Urothelium cell line (cell line): ENCODE data around the gene TARM1.

ENCODE experiments used
- DNase-seq: peaks from one replicate; pipeline ENCODE4 v3.0.0; 2011; ENCODE audit warnings: low spot score, mixed read lengths
- FAIRE-seq: peaks from 2 replicates; lab custom pipeline; 2011; peaks lifted over from hg19 to GRCh38; lab: Jason Lieb, UNC

TARM1 gene

DNA sequence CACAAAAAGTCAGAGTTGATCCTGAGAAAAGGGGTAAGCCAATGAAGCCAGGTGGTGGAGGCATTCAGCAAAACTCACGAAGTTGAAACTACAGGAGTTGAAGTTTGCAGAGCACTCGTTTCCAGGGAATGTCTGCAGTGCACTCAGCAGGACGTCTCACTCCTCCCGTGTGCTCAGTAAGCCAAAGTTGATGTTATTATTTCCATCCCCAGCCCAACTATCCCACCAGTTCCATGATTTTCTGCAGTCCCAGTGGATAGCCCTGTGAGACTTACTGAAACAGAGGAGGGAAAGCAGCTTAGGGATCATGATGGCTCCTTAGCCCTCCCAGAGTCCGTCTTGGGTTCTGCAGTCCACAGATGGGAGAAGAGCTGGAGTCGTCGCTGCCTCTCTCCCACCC, at the start of gene TARM1:
Gene TARM1 (minus strand): TSS at position 334 of the 400 bp plus-strand sequence. CDS start 25 bp downstream, at position 309.
- FAIRE-seq: no peak
- no peak for DNase-seq

DNA sequence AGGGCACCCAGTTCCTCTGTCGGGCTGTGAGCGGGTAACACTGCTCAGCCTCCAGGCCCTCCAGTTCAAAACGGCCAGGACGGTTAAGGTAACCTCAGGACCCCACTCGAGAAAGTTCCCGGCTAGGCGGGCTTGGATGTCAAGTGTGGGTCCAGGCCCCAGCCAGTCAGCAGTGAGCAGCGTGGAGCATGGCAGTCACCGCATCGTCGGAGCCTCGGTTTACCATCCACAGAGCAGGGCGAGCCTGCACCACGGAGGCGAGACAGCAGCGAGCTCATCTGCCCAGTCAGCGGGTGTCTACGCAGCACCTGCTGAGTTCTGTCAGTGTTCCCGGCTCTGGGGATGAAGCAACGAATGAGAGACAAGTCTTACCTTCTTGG, 48.4 kb upstream of the TARM1 start:
- DNase-seq (no peak), FAIRE-seq (no peak)

- FAIRE-seq (no peak), DNase-seq (no peak)
Observed at GRCh38 chr19:54128796-54129616, 47.8 kb upstream of the TARM1 start.

DNA sequence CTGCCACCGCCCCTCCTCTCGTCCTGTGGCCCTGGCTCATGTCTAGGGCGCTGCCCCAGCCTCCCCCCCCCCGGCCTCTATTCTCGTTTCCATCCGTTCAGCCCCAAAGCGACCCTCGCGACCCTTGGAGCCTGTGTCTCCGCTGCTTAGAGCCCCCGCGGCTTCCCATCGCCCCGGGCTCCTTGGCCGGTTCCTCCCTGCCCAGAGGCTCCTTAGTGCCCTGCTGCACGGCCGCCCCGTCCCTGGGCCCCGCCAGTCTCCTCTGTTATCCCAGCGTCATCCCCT, 47.2 kb upstream of the TARM1 start:
- FAIRE-seq: no peak
- DNase-seq: no peak

GRCh38 chr19:54127688-54128440, 46.7 kb upstream of the TARM1 start:
- DNase-seq (no peak), FAIRE-seq (no peak)

- no peak for FAIRE-seq
Observed at GRCh38 chr19:54125713-54126112, 44.5 kb upstream of the TARM1 start.

DNA sequence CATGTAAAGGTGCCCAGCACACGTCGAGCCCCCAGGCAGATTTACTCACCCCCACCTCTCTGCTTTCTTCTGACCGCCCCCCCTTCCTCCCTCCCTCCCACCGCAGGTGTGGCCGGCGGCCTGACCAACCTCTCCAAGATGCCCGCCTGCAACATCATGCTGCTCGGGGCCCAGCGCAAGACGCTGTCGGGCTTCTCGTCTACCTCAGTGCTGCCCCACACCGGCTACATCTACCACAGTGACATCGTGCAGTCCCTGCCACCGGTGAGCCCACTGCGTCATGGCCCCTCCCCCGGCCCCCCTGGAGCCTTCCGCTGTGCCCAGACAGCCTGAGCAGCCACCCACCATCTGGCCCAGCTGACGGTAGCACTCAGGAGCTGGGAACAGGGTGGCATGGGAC, 43.2 kb upstream of the TARM1 start:
- DNase-seq (no peak), FAIRE-seq (no peak)

More at GRCh38 chr19:54125713-54126112, 44.5 kb upstream of the TARM1 start:
- no peak for DNase-seq

DNA sequence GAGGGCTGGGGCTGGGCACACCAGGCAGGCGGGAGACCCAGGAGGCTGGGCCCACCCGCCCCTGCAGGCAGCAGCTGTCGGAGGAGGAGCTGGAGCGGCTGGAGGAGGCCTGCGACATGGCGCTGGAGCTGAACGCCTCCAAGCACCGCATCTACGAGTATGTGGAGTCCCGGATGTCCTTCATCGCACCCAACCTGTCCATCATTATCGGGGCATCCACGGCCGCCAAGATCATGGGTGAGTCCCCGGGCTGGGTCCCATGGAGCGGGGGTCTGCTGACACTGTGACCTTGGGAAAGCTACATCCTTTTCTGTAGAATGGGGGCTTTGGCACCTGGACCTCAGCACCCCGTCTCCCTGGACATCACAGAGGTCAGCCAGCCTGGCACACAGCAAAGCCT, 42.5 kb upstream of the TARM1 start:
- FAIRE-seq: no peak
- DNase-seq: no peak

DNA sequence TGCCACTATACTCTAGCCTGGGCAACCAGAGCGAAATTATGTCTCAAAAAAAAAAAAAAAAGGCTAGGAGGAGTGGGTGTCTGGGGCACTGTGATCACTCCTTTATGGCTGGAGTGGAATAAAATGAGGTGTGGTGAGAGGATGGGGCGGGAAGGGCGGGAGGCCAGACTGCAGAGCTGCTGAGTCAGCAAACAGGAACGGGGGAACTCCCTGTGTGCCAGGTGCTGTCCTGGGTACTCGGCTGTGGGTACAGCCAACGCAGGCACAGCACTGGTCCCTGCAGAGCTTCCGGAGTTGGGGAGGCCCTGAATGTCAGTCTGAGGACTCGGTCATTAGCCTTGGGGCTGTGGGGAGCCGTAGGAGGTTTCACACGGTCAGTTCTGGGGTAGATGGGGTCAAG, 40.1 kb upstream of the TARM1 start:
- no peak for FAIRE-seq

GRCh38 chr19:54115109-54116063, 34.2 kb upstream of the TARM1 start, which contains the start of the genes PRPF31 and TFPT:
Gene PRPF31, plus strand, starts transcription at chr19:54115754. Its CDS starts 2,525 bp downstream, at chr19:54118279.
Gene TFPT, minus strand, starts transcription at chr19:54115657. Its CDS starts 388 bp downstream, at chr19:54115269.
- FAIRE-seq (peak; percentile 91), DNase-seq (peak; percentile 94)

More for the DNA sequence above, 40.1 kb upstream of the TARM1 start:
- DNase-seq: no peak

GRCh38 chr19:54114340-54115108, 33.4 kb upstream of the TARM1 start:
- no peak for FAIRE-seq
- peak; percentile 38 for DNase-seq

GRCh38 chr19:54109651-54110050, 28.5 kb upstream of the TARM1 start:
- no peak for FAIRE-seq
- DNase-seq: no peak

DNA sequence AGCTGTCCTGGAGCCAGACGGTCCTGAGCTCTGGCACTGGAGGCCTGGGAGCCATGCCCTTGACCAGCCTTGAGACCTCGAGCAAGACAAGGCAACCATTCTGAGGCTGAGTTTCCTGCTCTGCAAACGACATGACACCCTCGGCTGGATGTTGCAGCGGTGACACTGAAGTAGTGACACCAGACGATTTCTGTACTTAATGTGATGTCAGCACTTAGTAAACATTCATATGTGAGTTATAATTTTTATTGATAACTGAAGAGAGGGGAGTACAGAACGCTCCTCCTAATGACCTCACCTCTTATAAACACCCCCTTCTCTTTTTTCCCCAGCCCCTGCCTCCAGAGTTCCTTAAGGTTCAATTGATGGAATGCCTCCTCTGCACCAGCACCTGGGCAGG, 27.3 kb upstream of the TARM1 start:
- FAIRE-seq: no peak
- DNase-seq: no peak

GRCh38 chr19:54107876-54108490, 26.8 kb upstream of the TARM1 start:
- DNase-seq (no peak), FAIRE-seq (no peak)

DNA sequence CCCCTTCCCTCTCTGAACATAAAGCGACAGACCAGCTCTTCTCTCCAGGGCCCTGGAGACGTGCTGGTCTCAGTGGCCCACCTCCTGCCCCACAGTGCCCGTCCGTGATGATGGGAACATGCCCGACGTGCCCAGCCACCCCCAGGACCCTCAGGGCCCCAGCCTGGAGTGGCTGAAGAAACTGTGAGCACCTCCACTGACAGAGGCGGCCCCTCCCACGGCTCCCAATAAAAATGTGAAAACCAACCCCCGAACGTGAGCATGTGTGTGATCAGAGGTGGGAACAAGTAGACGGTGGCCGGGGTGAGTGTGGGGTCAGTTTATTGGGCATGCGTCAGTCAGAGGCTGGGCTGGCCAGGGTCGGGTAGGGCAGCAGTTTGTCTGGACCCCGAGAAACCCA, 25.6 kb upstream of the TARM1 start:
- DNase-seq (no peak), FAIRE-seq (no peak)

GRCh38 chr19:54105796-54106195, 24.6 kb upstream of the TARM1 start:
- DNase-seq: no peak
- no peak for FAIRE-seq

DNA sequence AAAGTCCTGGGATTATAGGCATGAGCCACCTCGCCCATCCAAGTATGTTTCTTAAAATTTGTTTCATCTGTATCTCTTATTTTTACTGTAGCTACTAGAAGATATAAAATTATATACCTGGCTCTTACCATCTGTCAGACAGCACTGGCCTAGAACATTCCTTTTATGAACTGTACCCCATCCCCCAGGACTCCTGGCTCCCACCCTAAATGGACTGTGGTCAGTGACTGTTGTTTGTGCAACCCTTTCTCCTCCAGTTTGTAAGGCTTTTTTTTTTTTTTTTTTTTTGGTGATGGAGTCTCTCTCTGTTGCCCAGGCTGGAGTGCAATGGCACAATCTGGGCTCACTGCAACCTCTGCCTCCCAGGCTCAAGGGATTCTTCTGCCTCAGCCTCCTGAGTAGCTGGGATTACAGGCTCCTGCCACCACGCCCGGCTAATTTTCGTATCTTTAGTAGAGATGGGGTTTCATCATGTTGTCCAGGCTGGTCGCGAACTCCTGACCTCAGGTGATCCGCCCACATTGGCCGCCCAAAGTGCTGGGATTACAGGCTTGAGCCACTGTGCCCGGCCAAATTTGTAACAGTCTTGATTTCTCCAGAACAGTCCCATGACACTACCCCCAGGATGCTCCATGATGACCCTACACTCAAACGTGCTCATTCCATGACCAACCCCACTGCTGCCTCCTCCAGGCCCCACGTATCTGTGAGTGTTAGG, 24.0 kb upstream of the TARM1 start:
- FAIRE-seq: no peak
- no peak for DNase-seq

DNA sequence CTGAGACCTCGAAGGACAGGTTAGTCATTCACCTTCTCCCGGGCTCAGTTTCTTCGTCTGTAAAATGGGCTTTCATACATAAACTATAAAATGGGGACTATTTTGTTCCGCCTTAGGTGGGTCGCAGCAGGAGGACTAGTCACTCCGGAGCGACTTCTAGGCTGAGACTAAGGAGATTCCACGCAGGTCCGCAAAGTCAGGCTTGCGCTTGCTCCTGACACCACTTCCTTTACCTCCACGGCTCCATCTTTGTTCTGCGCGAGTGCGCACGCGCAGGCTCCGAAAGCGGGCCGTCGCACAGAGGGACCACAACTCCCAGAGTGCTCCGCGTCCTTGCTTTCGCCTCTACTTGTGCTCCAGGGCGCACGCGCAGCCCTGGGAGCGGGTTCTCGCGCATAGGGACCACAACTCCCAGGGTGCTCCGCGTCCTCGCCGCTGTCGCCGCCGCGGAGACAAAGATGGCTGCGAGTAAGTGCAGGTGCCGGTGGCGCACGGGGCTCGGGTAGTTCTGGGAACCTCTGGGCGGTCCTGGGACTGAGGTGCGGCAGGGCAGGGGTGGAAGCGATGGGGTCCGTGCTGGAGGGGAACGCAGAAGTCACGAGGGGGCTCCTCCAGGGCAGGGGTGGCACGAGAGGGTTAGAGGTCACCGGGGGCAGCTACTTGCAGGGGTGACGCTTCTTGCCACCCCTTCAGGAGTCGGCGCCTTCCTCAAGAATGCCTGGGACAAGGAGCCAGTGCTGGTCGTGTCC, 21.4 kb upstream of the TARM1 start, which contains the start of gene NDUFA3:
Gene NDUFA3 (plus strand): TSS at position 435 of the 749 bp plus-strand sequence. CDS start 24 bp downstream, at position 459.
- DNase-seq (peak; percentile 99), FAIRE-seq (peak; percentile 96)
